Stimulated activated CD4-positive, alpha-beta T cell treated with anti-CD3 and anti-CD28 coated beads, Interleukin-1b, Interleukin-23, amount 100 ng/mL, for 48 hours (primary cell): Measurements from ENCODE around the gene LRRC75A.
"Not testable (repeated sequence)": the region's sequence is repeated elsewhere in the genome, so short reads cannot be mapped to it uniquely, and the experiment has no call there.

Experiments
- DNase-seq: peaks from one replicate; pipeline ENCODE4 v3.0.0-alpha.2; 2020

LRRC75A gene

DNA sequence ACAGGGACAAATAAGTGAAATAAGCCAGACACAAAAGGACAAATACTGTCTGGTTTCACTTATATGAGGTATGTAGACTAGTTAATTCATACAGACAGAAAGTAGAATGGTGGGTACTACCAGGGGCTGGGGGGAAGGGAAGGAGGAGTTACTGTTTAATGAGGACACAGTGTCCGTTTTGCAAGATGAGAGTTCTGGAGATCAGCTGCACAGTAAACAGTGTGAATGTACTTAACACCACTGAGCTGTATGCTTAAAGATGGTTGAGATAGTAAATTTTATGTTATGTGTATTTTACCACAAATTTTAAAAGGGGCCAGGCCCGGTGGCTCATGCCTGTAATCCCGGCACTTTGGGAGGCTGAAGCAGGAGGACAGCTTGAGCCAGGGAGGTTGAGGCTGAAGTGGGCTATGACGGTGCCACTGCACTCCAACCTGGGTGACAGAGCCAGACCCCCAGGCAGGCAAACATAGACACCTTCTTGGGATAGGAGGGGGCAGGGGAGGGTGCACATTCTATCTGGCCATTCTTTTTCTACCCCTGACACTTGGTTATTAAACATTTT, 23.5 kb downstream of the LRRC75A start:
- no peak for DNase-seq

DNA sequence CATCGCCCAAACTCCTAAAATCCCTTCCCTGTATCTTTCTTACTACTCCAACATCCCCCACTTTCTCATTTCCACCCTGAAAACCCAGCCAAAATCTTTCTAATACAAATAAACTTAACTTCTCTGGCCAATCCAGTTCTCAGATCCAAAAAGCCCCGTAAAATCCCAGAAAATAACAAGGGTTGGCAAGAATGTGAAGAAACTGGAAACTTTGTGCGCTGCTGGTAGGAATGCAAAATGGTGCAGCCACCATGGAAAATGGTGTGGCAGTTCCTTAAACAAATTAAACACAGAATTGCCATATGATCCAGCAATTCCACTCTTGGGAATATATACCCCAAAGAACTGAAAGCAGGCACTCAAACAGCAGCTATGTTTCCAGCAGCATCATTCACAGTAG, 24.1 kb downstream of the LRRC75A start:
- DNase-seq: no peak

DNA sequence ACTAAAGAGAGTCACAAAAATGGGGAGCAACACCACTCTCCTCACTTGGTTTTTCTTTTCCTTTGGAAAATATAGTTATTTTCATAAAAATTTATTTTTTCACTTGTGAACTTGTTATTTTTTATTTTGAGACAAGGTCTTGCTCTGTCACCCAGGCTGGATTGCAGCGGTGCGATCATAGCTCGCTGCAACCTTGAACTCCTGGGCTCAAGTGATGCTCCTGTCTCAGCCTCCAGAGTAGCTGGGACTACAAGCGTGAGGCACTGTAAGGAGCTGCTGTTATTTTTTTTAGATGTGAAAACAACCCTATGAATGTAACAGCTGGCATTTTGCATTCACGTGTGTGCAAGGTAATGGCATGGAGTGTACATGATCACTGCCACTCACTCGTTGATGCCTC, 24.9 kb downstream of the LRRC75A start:
- no peak for DNase-seq

DNA sequence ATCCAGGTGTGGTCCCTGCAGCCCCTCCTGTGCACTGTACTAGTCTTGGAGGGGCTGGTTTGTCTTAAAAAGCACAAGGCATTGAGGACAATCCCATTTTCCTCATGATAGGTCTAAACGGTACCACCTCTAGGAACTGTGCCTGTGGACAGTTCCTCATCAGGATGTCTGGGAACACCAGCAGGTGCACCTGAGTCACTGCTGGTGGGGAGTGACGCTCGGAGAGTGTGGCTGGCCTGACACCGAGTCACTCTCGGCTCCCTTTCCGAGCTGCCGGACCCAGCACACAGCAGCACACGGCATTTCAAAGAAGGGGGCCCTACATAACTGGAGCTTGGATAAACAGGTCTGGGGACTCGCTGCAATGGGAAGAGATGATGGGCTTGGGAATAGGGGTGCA, 25.6 kb downstream of the LRRC75A start:
- no peak for DNase-seq

DNA sequence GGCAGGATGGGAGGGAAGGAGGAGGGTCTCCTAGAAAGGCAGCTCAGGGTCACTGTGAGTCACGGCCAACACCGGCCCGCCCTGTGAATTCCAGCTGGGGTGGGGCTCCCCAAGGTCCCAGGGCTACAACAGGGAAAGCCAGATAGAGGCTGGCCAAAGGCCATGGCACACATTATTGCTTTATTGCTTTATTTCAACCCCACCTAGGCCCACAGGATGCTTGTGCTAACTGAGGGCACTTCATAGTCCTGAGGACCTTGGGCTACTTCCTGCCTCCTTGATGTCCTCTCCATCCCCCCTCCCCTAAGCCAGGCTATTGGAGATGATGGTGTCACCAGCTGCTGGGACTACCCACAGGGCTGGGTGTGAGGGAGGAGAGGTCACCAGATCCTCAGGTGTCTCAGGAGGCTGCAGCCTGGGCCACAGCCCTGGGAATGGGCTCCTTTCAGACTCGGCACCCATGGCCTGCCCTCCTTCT, 26.1 kb downstream of the LRRC75A start:
- no peak for DNase-seq

DNA sequence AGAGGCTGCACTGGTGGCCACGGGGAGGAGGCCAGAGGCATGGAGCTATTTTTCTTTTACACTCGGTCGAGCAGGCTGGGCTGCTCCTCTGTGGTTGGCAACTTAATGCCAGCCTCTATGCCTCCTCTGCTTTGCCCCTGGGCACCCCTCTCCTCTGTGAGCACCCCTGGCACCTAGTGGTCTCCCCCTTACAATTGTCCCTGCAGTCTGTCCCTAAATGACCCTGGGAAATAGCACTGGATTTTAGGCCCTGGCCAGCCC, 27.0 kb downstream of the LRRC75A start:
- no peak for DNase-seq

DNA sequence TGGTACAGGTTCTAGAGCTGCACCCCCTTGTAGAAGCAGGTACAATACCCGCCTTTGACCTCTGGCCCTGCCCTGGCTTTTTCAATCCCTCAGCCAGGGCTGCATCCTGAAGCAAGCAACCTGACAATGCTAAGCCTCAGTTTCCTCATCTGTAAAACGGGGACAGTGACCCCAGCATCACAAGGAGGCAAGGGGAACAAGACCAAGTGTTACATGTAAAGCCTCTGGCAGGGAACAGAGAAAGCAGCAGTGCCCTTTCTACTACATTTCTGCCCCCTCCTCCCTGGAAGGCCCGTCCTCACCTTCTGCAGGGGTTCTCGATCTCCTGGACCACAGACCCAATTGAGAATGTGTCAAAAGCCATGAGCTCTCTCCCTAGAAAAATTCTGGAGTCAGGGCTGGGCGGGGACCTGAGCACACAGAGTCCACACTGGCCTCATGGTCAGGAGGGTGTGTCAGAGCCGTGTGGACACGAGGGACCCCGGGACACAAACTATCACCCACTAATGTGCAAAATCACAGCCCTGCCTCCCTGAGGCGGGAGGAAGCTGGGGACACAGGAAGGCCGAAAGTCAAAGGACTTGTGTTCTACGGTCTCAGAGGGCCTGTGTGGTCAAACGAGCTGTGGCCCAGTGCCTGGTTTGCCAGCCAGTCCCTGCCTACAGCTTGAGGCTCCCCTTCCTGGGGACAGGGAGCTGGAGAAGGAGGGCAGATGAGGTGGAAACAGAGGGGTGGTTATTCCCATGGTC, 27.5 kb downstream of the LRRC75A start:
- no peak for DNase-seq

DNA sequence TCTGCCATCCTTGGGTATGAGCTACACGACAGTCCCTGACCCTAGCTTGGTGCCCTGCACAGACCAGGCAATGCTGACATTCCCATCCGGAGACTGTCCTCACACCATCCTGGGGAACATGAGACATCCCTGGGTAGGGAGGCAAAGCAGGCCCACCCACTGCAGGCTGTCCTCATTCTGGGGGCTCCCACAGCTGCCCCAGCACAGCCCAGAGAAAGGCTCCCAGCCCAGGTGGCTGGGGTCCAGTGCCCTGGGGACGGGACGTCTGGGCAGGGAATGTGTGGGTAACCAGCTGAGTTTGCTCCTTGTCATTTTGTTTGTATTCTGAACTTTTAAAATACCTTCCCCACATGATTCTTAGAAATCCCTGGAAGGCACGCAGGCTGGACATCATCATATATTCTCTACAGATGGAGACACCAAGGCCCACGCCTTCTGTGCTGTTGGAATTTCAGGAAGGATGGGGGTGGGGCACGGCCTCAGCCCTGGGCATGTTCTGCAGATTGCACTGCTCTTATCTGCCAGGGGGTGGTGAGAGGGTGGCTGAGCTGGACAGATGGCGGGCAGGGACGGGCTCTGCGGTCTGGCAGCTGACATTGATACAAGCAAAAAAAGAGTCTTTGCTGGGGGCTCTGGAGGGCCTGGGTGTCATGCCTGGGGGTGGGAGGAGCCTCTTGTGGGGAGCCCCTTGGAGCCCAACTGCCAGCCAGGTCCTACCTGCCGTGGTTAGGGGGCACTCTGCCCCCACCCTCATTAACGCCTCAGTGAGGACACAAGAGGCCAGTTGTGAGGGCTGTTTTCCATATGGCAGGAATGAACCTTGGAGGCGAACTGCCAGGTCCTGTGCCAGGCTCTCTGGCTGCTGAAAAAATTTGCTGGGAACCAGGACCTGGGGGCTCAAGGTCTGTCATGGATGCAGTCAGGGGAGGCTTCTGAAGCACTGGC, 28.4 kb downstream of the LRRC75A start:
- no peak for DNase-seq

DNA sequence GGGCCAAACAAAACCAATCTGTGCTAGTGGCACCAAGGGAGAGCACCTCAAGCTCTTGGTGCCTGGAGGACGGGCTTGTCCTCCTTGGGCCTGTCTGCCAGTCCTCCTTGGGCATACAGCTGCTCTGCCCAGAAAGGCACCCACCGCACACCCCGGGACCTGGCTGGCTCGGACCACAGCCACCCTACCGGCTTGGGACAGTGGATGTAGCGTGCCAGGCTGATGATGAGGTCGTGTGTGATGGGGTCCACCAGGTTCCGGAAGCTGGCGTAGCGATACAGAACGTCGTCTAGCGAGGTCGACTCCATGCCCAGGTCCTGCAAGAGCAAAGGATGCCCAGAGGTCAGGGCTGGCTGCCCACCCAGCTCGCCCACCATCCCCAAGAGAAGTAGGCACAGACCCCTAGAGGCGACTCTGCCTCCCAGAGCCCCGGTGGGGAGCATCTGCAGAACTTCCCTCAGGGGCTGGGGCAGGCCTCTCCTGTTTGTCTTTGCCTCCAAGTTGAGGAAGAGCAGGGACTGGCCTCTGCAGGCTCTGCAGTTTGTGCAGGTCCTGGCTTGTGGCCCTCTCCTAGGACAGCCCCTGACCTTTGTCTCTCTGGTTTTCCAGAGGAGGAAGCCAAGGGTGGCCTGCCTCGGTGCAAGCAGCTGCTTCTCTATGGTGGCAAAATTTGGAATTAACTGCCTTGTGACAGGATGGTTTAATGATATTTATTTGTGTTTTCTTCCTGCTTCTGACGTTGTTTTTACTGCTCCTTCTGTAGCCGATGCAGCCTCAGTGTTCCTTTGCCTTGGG, 29.7 kb downstream of the LRRC75A start:
- DNase-seq: no peak

DNA sequence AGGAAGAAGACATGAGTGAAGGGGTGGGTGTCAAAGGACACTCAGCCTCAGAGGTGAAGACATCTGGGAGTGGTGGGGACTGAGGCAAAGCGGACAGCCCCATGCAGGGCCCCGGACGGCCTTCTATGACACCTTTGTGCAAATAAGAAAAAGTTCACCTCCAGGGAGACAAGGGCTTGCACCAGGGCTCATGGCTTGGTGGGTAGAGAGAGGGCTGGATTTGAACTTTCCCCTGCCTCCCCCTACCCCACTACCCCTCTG, 30.5 kb downstream of the LRRC75A start:
- DNase-seq: no peak

DNA sequence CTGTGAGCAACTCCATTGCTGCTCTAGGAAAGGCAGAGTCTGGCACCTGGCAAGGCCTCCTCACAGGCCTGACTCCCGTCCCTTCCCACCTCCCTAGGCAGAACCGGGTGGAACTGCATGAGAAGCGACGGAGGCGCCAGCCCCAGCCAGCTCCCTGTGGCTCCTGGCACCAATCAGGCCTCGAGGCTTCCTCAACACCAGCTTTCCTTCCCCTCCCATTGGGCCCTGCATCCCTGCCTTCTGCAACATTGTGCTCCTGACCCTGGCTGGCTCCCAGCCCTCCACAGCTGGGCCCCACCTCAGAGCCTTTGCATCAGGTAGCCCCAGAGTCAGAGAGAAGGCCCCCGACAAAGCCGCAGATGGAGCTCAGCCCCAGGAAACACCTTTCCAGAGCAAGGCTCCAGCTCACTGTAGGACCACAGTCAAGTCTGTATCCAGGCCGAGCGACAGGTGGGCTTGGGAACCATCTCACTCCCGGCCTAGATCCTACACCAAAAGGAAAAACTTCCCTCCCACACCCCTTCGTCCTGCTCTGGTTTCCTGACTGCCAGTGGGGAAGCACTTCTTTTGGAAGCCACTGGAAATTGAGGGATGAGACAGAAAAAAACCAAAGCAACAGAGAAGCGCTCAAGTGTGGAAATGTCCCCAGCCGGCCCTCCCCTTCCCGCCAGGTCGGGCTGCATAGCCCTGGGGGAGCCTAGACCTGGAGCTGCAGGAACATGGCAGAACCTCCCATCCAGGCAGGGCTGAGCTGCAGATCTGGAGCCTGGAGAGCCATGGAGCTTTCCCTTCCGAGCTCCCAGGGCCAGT, 31.0 kb downstream of the LRRC75A start:
- DNase-seq: no peak

DNA sequence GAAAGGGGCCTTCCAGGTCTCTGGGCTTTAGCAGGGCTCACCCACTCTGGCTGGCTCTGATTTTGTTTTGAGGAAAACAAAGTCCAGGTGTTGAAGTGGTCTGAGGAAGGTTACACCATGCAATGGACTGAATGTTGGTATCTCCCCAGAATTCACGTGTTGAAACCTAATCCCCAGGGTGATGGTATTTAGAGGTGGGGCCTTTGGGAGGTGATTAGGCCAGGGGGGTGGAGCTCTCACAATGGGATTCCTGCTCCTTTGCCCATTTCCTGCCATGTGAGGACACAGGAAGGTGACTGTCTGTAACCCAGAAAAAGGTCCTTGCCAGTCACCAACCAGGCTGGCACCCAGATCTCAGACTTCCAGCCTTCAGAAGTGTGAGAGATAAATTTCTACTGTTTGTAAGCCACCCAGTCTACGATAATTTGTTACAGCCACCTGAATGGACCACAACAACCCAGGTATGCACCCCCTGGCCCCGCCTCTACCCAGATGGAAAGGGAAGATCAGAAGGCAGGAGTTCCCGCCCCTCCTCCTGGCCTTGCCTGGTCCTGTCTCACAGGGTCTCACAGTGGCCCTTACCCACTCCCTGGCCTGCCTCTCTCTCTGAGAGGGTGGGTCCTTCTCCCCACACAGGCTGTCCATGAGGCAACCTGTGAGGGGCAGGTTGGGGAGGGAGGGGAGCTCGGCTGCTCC, 32.0 kb downstream of the LRRC75A start:
- DNase-seq: no peak

DNA sequence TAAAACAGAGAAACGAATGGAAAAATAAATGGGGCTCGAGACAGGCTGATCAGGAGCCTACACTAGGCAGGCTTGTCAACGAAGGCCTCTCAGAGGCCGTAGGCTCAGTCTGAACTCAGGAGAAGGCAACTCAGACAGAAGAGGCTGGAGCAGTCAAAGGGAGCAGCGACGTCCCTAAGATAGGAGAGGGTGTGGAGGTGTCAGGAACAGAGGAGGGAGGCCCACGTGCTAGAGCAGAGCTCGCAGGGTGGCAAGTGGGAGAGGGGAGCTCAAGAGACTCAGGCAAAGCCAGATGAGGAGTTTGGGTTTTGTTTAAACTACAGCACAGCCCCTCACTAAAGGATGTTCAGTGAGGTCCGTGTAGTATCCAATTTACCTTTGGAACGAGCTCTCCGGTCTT, 32.7 kb downstream of the LRRC75A start:
- no peak for DNase-seq

DNA sequence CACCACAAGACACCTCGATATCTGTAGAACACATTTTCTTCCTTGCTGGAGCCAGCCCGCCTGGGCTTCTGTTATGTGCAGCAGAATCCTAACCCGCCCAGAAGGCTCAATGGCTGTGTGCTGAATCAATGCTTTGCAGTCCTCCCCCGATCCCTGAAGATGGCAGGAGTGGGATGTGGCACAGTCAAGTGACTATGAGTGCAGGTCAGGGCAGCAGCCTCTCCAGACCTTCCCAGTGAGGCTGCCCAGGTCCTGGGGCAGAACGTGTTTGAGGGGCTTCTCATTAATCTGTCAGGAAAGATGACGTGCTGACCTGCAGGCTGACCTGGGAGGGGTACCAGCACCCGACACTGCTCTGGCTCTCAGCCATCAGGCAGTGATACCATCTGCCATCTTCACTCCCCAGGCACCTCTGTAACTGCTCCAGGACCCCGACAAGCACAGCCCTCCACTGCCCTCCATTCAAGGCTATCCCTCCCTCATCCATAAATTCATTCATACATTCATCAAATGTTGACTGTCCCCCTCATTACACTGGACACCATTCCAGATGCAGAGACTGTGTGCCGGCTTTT, 35.2 kb downstream of the LRRC75A start:
- DNase-seq: no peak

DNA sequence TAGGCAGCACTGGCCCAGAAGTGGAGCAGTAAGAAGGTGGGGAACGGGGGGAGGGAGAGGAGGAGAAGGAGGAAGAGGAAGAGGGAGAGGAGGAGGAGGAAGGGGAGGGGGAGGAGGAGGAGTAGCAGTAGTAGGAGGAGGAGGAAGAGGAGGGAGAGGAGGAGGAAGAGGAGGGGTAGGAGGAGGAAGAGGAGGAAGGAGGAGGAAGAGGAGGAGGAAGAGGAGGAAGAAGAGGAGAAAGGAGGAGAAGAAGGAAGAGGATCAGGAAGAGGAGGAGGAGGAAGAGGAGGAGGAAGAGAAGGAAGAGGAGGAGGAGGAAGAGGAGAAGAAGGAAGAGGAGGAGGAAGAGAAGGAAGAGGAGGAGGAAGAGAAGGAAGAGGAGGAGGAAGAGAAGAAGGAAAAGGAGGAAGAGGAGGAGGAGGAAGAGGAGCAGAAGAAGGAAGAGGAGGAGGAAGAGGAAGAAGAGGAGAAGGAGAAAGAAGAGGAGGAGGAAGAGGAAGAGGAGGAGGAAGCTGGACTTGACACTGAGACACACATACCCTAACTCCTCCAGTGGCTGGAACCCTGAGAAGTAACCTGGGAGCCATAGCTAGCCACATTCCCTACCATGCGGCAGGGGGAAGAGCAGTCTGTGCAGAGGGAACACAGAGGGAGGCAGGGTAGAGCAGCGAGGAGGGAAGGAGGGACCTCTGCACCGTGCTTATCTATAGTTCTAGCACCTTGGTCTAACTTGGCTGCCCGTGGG, 35.8 kb downstream of the LRRC75A start:
- no peak for DNase-seq

DNA sequence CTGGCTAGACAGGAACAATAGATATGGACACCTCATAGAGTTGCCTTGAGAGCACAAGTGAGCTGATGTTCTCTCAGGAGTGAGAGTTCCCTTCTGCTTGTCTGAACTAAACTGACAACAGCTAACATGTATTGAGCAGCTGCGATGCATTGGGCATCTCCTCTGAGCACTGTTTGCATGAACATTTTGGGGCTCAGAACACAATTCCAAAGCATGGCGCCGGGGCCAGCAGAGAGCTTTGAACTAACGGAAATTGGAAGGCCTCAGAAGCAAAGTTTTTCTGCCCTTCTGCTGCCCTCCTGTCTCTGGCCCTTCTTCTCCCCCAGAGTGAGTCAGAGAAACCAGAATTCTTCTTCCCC, 38.5 kb downstream of the LRRC75A start:
- no peak for DNase-seq

DNA sequence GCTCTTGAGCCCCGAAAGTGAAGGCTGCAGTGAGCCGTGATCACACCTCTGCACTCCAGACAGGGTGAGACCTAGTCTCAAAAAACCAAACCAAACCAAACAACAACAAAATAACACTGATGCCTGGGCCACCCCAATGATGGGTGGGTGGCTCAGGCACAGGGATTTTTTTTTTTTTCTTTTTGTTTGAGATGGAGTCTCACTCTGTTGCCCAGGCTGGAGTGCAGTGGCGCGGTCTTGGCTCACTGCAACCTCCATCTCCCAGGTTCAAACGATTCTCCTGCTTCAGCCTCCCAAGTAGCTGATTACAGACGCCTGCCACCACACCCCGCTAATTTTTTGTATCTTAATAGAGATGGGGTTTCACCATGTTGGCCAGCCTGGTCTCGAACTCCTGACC, 39.7 kb downstream of the LRRC75A start:
- DNase-seq: not testable (repeated sequence)

DNA sequence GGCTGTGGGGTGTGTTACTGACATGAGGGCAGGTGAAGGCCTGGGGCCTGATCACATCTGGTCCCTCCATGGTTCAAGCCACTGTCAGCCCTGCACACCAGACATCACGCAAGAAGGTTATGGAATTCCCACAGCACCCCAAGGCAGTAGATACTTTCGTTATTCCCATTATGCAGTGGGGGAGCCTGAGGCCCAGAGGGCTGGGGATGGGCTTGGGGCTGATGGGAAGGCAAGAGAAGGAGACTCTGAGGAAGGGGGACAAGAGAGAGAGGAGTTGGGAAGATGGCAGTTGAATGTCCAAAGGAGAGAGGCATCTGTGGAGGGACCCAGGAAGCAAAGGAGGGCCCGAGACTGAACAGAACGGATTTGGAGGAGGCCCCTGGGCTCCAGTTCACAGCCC, 42.0 kb downstream of the LRRC75A start:
- DNase-seq: no peak

DNA sequence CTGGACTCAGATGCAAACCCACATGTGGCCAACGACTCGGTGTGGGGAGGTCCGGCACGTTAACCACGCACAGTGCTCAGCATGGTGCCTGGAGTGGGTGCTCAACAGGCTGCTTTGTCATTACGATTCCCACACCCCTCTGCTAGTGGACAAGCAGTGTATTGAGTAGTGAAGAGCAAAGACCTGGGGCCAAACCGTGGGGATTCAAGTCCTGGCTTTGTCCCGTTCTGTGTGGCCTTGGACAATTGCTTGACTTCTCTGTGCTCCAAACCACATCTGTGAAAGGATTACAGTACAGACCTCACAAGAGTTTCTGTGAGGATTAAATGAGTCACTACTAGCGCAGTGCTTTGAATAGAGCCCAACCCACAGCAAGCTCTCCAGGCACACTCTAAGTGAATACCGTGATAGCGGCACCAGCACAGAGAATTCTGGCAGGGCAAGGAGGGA, 42.8 kb downstream of the LRRC75A start:
- DNase-seq: no peak

DNA sequence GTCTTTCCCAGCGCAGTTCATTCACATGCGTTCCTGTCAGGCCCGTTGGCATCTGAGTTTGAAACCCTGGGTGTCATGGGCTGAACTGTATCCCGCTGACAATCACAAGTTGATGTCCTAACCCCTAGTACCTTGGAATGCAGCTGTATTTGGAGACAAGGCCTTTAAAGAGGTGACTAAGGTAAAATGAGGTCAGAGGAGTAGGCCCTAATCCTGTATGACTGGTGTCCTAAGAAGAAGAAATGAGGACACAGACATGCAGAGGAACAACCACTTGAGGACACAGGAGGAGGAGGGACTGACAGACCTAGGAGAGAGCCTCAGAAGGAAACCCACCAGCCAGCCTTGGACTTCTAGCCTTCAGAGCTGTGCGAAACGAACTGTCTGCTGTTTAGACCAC, 43.5 kb downstream of the LRRC75A start:
- no peak for DNase-seq

DNA sequence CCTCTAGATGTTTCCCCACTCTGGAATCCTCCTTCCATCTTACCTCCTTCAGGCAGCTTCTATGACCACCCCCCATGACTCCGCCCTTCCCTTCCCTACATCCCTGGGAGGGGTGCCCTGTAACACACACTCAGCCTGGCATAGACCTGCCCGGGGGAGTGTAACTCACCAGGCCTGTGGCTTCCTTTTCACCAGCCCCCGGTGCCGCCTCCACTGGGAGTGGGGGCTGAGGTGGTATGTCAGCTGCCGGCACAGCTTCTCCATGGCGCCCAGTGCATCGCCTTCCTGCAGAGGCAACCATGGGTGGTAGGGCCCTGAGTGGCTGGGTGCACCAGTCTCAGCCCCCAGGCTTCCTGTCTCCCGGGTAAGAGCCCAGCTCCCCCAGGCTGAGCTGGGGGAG, 44.3 kb downstream of the LRRC75A start:
- DNase-seq: no peak
